ENCODE results near the gene CCDC127. TPM values are rescaled to one million over a fixed set of nuclear protein-coding genes. Genes with fewer than 3 reads are reported as not detected.

The CCDC127 gene
- polyA plus RNA-seq, 1 experiment, result 4.5 TPM

- no peak for TF ChIP-seq CTCF (IDR thresholded peaks at IDR 0.05; ENCODE audit: insufficient read depth, low read depth, low read length)
- Histone ChIP-seq H3K27me3 (ENCODE audit: control insufficient read depth, insufficient read depth, low read length) (peaks cover 3% of the 10 kb centered on the region), H3K36me3 (ENCODE audit: control insufficient read depth, insufficient read depth, low read length) (no peaks in the 10 kb centered on the region), H3K4me3 (ENCODE audit: low read depth, low read length) (no peak overlapping the region)
- POLR2A ChIA-PET, result no interaction called here
- no peak for DNase-seq (ENCODE audit: low read depth)
- CTCF ChIA-PET, result interaction anchor here (1.0 kb wide), 1 partner anchor 13 kb away, joined by 3 read pairs; no protein-coding TSS in a partner anchor
Measured at GRCh38 chr5:191949-192690, 25.8 kb downstream of the CCDC127 start.

- DNase-seq (ENCODE audit: low read depth), result no peak
- H3K4me3 ChIP-seq (ENCODE audit: low read depth, low read length), result no peak within 1 kb of the TSS
- no peaks in the 10 kb centered on the region for H3K36me3 ChIP-seq (ENCODE audit: control insufficient read depth, insufficient read depth, low read length)
- peaks cover 3% of the 10 kb centered on the region for H3K27me3 ChIP-seq (ENCODE audit: control insufficient read depth, insufficient read depth, low read length)
- no peak for TF ChIP-seq CTCF (IDR thresholded peaks at IDR 0.05; ENCODE audit: insufficient read depth, low read depth, low read length)
- CTCF ChIA-PET, result interaction anchor here (0.8 to 1.7 kb wide), 2 partner anchors 9 to 21 kb away, joined by 4 read pairs; no protein-coding TSS in a partner anchor
- POLR2A ChIA-PET, result no interaction called here
Measured at GRCh38 chr5:191036-191948, 26.7 kb downstream of the CCDC127 start, which contains the start of gene LRRC14B. TSS of gene LRRC14B (plus strand) at chr5:191495. CDS start at chr5:191539, 44 bp downstream.

- Histone ChIP-seq H3K36me3 (ENCODE audit: control insufficient read depth, insufficient read depth, low read length) (no peaks in the 10 kb centered on the region), H3K4me3 (ENCODE audit: low read depth, low read length) (no peak overlapping the region), H3K27me3 (ENCODE audit: control insufficient read depth, insufficient read depth, low read length) (peaks cover 3% of the 10 kb centered on the region)
- ChIA-PET CTCF (interaction anchor here (0.8 to 1.7 kb wide), 2 partner anchors 10 to 20 kb away, joined by 4 read pairs; no protein-coding TSS in a partner anchor), POLR2A (no interaction called here)
- DNase-seq (ENCODE audit: low read depth), result no peak
- TF ChIP-seq CTCF (IDR thresholded peaks at IDR 0.05; ENCODE audit: insufficient read depth, low read depth, low read length), result no peak
Measured at GRCh38 chr5:190366-191035, 27.5 kb downstream of the CCDC127 start.

GRCh38 chr5:189976-190365 lies 28.0 kb downstream of the CCDC127 start:
- no peak for DNase-seq (ENCODE audit: low read depth)
- Histone ChIP-seq H3K4me3 (ENCODE audit: low read depth, low read length) (no peak overlapping the region), H3K27me3 (ENCODE audit: control insufficient read depth, insufficient read depth, low read length) (peaks cover 3% of the 10 kb centered on the region), H3K36me3 (ENCODE audit: control insufficient read depth, insufficient read depth, low read length) (no peaks in the 10 kb centered on the region)
- TF ChIP-seq CTCF (IDR thresholded peaks at IDR 0.05; ENCODE audit: insufficient read depth, low read depth, low read length), result no peak
- CTCF ChIA-PET, result interaction anchor here (1.7 kb wide), 1 partner anchor 19 kb away, joined by 4 read pairs; no protein-coding TSS in a partner anchor
- POLR2A ChIA-PET, result no interaction called here

Measured in BJ (cell line).